ENCODE data around the gene CPLX1. TPM values are rescaled to one million over a fixed set of nuclear protein-coding genes. Genes with fewer than 3 reads are reported as not detected.

Gene CPLX1
- total RNA-seq, 4 donors from 2014 or later, result 1.8 to 2.4 (median 2.4) TPM; not detected in 1

GRCh38 chr4:804804-805203, 21.1 kb downstream of the CPLX1 start:
- Histone ChIP-seq H3K27ac (no peak overlapping the region), H3K4me1 (no peaks in the 10 kb centered on the region), H3K4me3 (no peak overlapping the region), H3K27me3 (peaks cover 0 to 9% of the 10 kb centered on the region in 2 donors), H3K36me3 (no peaks in the 10 kb centered on the region), H3K9me3 (peaks cover 0 to 13% (median 0%) of the 10 kb centered on the region in 4 donors)
- 83 to 85% methylated on average over 43 to 44 of the region's 44 CpGs for WGBS, 2 donors
- TF ChIP-seq POLR2A (IDR thresholded peaks at IDR 0.05), result no peak
- TF ChIP-seq CTCF (IDR thresholded peaks at IDR 0.05), result no peak
- TF ChIP-seq EP300 (IDR thresholded peaks at IDR 0.05), result no peak
- no peak for DNase-seq (ENCODE audit: low spot score in 2 of 2)

DNA sequence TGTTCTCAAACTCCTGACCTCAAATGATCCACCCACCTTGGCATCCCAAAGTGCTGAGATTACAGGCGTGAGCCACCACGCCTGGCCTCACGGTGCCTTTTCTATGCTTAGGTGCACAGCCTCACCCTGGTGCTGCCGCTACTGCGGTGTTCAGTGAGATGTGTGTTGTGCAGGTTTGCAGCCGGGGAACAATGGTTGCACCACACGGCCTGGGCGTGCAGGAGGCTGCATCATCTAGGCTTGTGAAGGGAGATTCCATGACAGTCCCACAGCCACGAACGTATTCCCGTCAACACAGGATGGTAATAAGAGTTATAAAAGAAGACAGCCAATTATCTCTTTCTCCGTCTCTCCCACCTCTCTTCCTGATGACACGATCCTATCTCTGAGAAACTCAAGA, 22.0 kb downstream of the CPLX1 start:
- no peak for DNase-seq (ENCODE audit: low spot score in 2 of 2)
- peaks cover 0 to 11% (median 0%) of the 10 kb centered on the region in 4 donors for H3K9me3 ChIP-seq
- H3K27me3 ChIP-seq, result peaks cover 0 to 8% of the 10 kb centered on the region in 2 donors
- no peak overlapping the region for H3K27ac ChIP-seq
- no peaks in the 10 kb centered on the region for H3K36me3 ChIP-seq
- no peak overlapping the region for H3K4me3 ChIP-seq
- WGBS, 2 donors, result 92 to 94% methylated on average over 13 of the region's 13 CpGs
- no peaks in the 10 kb centered on the region for H3K4me1 ChIP-seq
- TF ChIP-seq EP300 (IDR thresholded peaks at IDR 0.05) (no peak), CTCF (IDR thresholded peaks at IDR 0.05) (no peak), POLR2A (IDR thresholded peaks at IDR 0.05) (no peak)

GRCh38 chr4:801436-802124, 24.3 kb downstream of the CPLX1 start:
- no peak for TF ChIP-seq EP300 (IDR thresholded peaks at IDR 0.05)
- no peak for TF ChIP-seq CTCF (IDR thresholded peaks at IDR 0.05)
- TF ChIP-seq POLR2A (IDR thresholded peaks at IDR 0.05), result no peak

GRCh38 chr4:797066-797465, 28.9 kb downstream of the CPLX1 start:
- no peaks in the 10 kb centered on the region for H3K36me3 ChIP-seq
- H3K27me3 ChIP-seq, result peaks cover 3 to 60% of the 10 kb centered on the region in 2 donors
- H3K9me3 ChIP-seq, result peaks cover 0 to 4% (median 0%) of the 10 kb centered on the region in 4 donors
- H3K4me3 ChIP-seq, result no peak overlapping the region
- no peak overlapping the region for H3K27ac ChIP-seq
- peaks cover 0 to 21% (median 13%) of the 10 kb centered on the region in 4 donors for H3K4me1 ChIP-seq
- no peak for TF ChIP-seq EP300 (IDR thresholded peaks at IDR 0.05)
- TF ChIP-seq CTCF (IDR thresholded peaks at IDR 0.05), result no peak
- no peak for TF ChIP-seq POLR2A (IDR thresholded peaks at IDR 0.05)
- 72 to 83% methylated on average over 4 of the region's 4 CpGs for WGBS, 2 donors
- no peak for DNase-seq (ENCODE audit: low spot score in 2 of 2)

More at GRCh38 chr4:801436-802124, 24.3 kb downstream of the CPLX1 start:
- Histone ChIP-seq H3K36me3 (no peaks in the 10 kb centered on the region), H3K27me3 (peaks cover 0 to 15% of the 10 kb centered on the region in 2 donors), H3K4me3 (no peak overlapping the region), H3K27ac (no peak overlapping the region), H3K9me3 (peaks cover 0 to 6% (median 0%) of the 10 kb centered on the region in 4 donors), H3K4me1 (no peaks in the 10 kb centered on the region)
- 92% methylated on average over 13 of the region's 13 CpGs for WGBS, 2 donors
- DNase-seq (ENCODE audit: low spot score in 2 of 2), result no peak

DNA sequence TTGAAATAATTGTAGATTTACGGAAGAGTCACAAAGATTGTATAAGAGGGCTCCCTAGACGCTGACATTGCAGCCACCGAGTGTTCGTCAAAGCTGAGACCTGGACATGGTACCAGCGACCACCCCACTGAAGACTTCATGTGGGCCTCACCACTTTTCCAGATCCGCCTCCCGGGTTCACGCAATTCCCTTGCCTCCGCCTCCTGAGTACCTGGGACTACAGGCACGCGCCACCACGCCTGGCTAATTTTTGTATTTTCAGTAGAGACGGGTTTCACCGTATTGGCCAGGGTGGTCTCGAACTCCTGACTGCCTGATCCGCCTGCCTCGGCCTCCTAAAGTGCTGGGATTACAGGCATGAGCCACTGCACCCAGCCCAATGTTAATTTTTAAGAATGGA, 29.7 kb downstream of the CPLX1 start:
- no peak for DNase-seq (ENCODE audit: low spot score in 2 of 2)
- no peak overlapping the region for H3K27ac ChIP-seq
- no peak overlapping the region for H3K4me3 ChIP-seq
- H3K27me3 ChIP-seq, result peaks cover 3 to 69% of the 10 kb centered on the region in 2 donors
- TF ChIP-seq CTCF (IDR thresholded peaks at IDR 0.05) (no peak), POLR2A (IDR thresholded peaks at IDR 0.05) (no peak), EP300 (IDR thresholded peaks at IDR 0.05) (no peak)
- peaks cover 0 to 25% (median 16%) of the 10 kb centered on the region in 4 donors for H3K4me1 ChIP-seq
- H3K9me3 ChIP-seq, result no peaks in the 10 kb centered on the region
- 92 to 94% methylated on average over 17 of the region's 17 CpGs for WGBS, 2 donors
- no peaks in the 10 kb centered on the region for H3K36me3 ChIP-seq

Measured in tibial nerve (tissue), 4 donors.